Liver (tissue), 3 donors: Measurements from ENCODE around the gene NR3C1.

Experiments used
- CTCF ChIP-seq: fragments of 150-350 bp; IDR thresholded peaks from 2 replicates; pipeline ENCODE4 v1.5.1; 2017; ENCODE audit warnings: improper control_type of control experiment, low read depth, low read length; ENCODE audit not compliant: missing input control
- FOXA1 ChIP-seq: IDR thresholded peaks from 2 replicates; pipeline ENCODE4 v1.6.1; 2016; ENCODE audit warnings: antibody characterized with exemption
- GABPA ChIP-seq, 2 donors: IDR thresholded peaks in 1 of 2; conservative IDR thresholded peaks in 1 of 2; 2 replicates each; pipeline ENCODE4 v1.6.1; 2016; ENCODE audit warnings: antibody characterized with exemption in 2 of 2, mild to moderate bottlenecking in 1 of 2, moderate library complexity in 1 of 2
- HNF4G ChIP-seq: IDR thresholded peaks from 2 replicates; pipeline ENCODE4 v1.6.1; 2016; ENCODE audit warnings: antibody characterized with exemption
- JUND ChIP-seq, 2 donors: IDR thresholded peaks; 2 replicates each; pipeline ENCODE4 v1.6.1; 2016; ENCODE audit warnings: antibody characterized with exemption in 2 of 2
- MAX ChIP-seq: IDR thresholded peaks from 2 replicates; pipeline ENCODE4 v1.6.1; 2016; ENCODE audit warnings: antibody characterized with exemption
- RAD21 ChIP-seq, 2 donors: IDR thresholded peaks; 2 replicates each; pipeline ENCODE4 v1.6.1; 2016; ENCODE audit warnings: antibody characterized with exemption in 2 of 2, mild to moderate bottlenecking in 2 of 2
- REST ChIP-seq: IDR thresholded peaks from 2 replicates; pipeline ENCODE4 v1.6.1; 2016; ENCODE audit warnings: antibody characterized with exemption, mild to moderate bottlenecking
- SP1 ChIP-seq: IDR thresholded peaks from 2 replicates; pipeline ENCODE4 v1.6.1; 2018; ENCODE audit warnings: antibody characterized with exemption, mild to moderate bottlenecking
- YY1 ChIP-seq: IDR thresholded peaks from 2 replicates; pipeline ENCODE4 v1.6.1; 2016; ENCODE audit warnings: antibody characterized with exemption, mild to moderate bottlenecking
- donor health status: healthy.
- donor health status: healthy.

- TF ChIP-seq GABPA (IDR thresholded peaks at IDR 0.05 in 1 of 2, conservative IDR thresholded peaks at IDR 0.05 in 1 of 2) (no peak), CTCF (no peak), SP1 (no peak), RAD21 (IDR thresholded peaks at IDR 0.05) (no peak), REST (no peak), FOXA1 (no peak), MAX (no peak), JUND (IDR thresholded peaks at IDR 0.05) (no peak), YY1 (no peak), HNF4G (no peak)
Measured at GRCh38 chr5:143386725-143387124, 16.8 kb downstream of the NR3C1 start.
